Erythroblast (primary cell): ENCODE measurements around the gene CALCOCO2.

ENCODE experiments used
- GATA1 ChIP-seq: IDR thresholded peaks from 2 replicates; pipeline ENCODE4 v1.6.1; 2011; ENCODE audit warnings: low read depth, mild to moderate bottlenecking, control low read depth, low read length, moderate library complexity
- POLR2A ChIP-seq: IDR thresholded peaks from 2 replicates; pipeline ENCODE4 v1.6.1; 2011; ENCODE audit warnings: mild to moderate bottlenecking, low read length

- TF ChIP-seq POLR2A (no peak), GATA1 (no peak)
Observed at GRCh38 chr17:48904428-48904827, 73.6 kb downstream of the CALCOCO2 start.
